GM18867 (cell line): ENCODE measurements around the gene MCRIP2.
"Not testable (repeated sequence)": the region's sequence is repeated elsewhere in the genome, so short reads cannot be mapped to it uniquely, and the experiment has no call there.

Experiments
- ATAC-seq: cut with Tn5 transposase; IDR thresholded peaks from one replicate; pipeline ENCODE4 v1.9.1; 2021; ENCODE audit warnings: mild to moderate bottlenecking, moderate library complexity; ENCODE audit not compliant: unreplicated experiment

MCRIP2 gene

DNA sequence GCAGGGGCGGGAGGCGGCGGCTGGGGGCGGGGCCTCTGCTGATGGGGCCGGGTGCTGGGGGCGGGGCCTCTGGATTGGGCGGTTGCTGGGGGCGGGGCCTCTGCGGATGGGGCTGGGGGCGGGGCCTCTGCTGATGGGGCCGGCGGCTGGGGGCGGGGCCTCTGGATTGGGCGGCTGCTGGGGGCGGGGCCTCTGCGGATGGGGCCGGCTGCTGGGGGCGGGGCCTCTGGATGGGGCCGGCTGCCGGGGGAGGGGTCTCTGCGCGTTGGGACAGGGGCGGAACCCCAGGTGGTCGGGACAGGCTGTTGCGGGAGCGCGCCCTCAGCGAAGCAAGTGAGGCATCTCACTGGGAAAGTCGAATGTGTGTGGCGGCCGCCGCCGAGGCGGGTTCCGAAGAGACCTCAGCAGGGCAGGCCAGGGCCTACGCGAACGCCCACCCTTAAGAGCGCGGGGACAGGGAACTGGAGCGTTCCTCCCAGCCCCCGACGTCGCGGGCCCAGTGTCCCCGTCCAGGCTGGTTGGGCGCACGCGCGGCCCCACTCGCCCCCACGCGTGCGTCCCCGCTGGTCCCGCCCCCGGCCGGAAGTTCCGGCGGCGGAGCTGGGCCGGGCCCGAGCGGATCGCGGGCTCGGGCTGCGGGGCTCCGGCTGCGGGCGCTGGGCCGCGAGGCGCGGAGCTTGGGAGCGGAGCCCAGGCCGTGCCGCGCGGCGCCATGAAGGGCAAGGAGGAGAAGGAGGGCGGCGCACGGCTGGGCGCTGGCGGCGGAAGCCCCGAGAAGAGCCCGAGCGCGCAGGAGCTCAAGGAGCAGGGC is 38.4 kb downstream of the MCRIP2 start, which contains the start of gene STUB1:
TSS of gene STUB1 (plus strand) at position 597 of the 811 bp plus-strand sequence. CDS start at position 713, 116 bp downstream.
- peak; percentile 31 for ATAC-seq

DNA sequence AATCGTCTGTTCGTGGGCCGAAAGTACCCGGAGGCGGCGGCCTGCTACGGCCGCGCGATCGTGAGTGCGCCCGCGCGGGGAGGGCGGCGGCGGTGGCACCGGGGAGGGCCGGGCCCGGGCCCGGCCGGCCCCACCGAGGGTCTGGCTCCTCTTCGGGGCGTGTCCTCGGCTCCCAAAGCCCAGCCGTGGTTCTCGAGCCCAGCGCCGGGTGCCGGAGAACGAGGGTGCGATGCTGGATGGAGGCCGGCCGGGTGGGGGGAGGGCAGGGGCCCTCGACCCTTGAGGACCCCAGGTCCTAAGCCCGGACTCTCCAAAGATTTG is 39.0 kb downstream of the MCRIP2 start:
- no peak for ATAC-seq

- no peak for ATAC-seq
Observed at GRCh38 chr16:680967-681745, 39.5 kb downstream of the MCRIP2 start.

DNA sequence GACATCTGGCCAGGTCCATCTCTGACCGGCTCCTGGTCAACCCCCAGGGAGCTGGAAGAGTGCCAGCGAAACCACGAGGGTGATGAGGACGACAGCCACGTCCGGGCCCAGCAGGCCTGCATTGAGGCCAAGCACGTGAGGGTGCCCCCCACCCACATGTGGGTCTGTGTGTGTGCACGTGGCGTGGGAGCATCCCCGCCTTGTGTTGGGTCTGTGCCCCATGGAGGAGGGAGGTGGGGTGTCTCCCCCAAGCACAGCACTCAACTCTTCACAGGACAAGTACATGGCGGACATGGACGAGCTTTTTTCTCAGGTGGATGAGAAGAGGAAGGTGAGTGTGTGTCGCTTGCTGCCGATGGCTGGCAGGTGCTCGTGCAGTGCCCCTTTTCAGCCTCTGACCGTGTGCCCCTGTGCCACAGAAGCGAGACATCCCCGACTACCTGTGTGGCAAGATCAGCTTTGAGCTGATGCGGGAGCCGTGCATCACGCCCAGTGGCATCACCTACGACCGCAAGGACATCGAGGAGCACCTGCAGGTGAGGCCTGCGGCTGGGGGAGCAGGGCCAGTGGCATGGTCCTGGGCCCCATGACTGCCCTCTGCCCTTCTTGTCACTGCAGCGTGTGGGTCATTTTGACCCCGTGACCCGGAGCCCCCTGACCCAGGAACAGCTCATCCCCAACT is 40.3 kb downstream of the MCRIP2 start:
- ATAC-seq = no peak

DNA sequence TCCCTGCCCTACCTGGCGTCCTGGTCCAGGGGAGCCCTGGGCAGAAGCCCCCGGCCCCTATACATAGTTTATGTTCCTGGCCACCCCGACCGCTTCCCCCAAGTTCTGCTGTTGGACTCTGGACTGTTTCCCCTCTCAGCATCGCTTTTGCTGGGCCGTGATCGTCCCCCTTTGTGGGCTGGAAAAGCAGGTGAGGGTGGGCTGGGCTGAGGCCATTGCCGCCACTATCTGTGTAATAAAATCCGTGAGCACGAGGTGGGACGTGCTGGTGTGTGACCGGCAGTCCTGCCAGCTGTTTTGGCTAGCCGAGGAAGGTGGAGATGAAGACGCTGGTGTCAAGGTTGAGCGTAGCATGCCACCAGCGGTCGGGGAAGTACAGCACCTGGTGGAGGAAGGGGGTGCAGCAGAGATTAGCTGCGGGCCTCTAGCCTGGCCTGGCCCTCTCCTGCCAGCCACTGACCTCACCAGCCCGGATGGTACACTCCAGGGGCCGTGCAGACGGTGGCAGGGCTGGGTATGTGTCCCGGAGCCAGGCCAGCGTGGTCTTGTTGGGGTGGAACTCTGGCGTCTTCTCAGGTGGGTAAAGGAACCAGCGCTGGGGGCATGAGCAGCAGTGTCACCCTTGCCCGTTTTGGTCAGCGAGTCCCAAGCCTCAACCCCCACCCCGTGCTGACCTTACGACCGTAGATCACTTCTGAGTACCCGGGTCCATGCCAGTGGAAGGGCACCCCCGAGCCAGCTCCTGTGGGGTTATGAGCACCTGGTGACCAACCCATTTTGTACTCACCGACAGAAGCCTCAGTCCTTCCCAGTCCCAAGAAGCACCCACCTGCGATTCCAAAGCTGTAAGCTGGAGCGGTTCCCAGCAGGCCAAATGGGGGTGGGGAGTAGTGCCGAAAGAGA is 41.1 kb downstream of the MCRIP2 start:
- ATAC-seq = no peak

- no peak for ATAC-seq
Observed at GRCh38 chr16:683396-684070, 41.9 kb downstream of the MCRIP2 start.

DNA sequence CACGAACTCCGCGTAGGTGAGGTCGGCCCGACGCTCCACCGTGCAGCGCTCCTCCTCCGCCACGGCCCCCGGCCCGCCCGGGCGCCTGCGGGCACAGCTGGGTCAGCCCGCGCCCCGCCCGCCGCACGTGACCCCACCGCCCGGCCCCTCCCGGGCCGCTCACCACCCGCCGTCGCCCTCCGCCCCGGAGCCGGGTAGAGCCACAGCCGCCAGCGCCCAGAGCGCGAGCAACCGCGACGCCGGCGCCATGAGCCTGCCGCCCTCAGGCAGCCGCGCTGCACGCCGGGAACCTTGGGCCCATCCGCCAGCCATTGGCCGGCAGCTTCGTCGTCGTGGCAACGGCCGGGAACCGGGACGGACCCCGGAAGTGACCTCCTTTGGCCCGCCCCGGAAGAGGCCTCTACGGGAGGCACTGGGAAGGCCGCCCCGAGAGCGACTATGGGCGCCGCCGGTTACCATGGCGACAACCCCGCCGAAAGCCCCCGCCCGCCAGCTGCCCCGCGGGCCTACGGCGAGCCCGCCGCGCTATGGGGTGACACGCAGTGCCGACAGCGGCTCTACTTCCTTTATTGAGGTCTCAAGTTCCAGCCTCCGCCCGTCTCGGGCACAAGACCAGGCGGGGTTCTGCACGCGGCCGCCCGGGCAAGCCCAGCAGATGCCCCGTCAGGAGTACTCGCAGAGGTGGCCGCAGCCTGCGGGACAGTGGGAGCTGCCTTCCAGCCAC is 42.6 kb downstream of the MCRIP2 start, which contains the start of gene JMJD8:
TSS of gene JMJD8 (minus strand) at position 264 of the 724 bp plus-strand sequence. CDS start at position 249, 15 bp downstream.
- ATAC-seq = peak; percentile 68

DNA sequence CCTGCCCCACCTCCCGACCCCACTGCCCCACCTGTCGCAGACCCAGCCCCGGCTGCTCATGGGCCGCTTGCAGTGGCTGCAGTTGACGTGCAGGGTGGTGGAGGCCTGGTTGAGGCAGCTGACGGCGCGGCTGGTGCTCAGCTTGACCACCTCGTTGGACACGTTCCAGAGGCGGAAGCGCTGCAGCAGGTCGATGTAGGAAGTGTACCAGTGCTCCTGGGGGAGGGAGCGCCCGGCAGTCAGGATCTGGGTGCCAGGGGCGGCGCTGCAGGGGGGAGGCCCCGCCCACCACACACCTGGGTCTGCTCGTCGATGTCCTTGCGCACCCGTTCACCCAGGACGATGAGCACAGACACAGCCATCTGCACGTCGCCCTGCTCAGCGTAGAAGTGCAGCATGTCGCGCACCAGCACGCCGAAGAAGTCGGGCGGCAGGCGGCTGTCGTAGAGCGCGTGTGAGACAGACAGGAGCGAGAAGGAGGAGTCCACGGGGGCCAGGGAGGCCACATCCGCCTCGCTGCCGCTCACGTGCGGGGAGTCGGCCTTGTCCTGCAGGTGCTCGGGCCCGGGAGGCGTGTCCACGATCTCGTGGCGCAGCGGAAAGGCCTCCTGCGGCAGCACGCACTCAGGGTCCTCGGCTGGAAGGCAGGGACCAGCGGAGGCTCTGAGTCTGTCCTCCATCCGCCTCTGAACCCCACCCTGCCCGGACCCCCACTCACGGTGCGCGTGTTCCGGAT is 43.5 kb downstream of the MCRIP2 start:
- ATAC-seq = no peak

DNA sequence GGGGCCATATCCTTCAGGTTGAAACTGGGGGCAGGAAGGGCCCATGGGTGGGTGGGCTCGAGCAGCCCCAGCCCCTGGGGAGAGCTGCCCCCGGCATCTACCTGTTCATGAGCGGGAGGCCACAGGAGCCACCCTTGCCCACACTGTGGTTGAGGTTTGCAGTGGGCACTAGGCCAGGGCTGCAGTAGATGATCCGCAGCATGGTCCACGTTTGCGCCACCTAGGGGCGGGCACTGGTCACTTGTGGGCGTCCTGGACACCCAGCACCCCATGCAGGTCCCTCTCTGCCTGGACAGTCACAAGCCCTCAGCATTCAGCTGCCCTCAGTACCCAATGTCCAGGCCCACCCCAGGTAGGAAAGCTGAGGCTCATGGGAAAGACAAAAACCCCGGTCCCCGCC is 44.3 kb downstream of the MCRIP2 start:
- ATAC-seq = no peak

GRCh38 chr16:686459-687260 is 45.0 kb downstream of the MCRIP2 start:
- no peak for ATAC-seq

DNA sequence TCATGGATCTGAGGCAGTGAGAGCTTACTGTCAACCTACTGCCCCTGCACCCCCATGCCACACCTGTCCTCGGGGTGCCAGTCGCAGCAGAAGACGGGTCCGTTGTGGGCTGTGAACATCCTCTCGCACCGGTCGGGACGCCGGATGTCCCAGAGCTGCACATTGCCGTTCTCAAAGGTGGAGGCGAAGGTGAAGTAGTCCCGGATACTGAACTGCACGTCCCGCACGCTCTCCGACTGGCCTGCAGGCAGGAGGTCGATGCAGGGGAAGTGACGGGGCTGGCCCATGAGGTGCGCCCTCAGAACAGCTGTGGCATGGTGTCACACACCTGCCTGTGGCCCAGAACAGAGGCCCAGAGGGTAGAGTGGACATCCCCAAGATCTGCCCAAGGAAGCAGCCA is 45.9 kb downstream of the MCRIP2 start:
- no peak for ATAC-seq

GRCh38 chr16:689175-689897 is 47.7 kb downstream of the MCRIP2 start:
- ATAC-seq = no peak

GRCh38 chr16:691242-691641 is 49.6 kb downstream of the MCRIP2 start:
- not testable (repeated sequence) for ATAC-seq

GRCh38 chr16:692356-693108 is 50.9 kb downstream of the MCRIP2 start:
- no peak for ATAC-seq

GRCh38 chr16:693364-693763 is 51.7 kb downstream of the MCRIP2 start:
- ATAC-seq = no peak

DNA sequence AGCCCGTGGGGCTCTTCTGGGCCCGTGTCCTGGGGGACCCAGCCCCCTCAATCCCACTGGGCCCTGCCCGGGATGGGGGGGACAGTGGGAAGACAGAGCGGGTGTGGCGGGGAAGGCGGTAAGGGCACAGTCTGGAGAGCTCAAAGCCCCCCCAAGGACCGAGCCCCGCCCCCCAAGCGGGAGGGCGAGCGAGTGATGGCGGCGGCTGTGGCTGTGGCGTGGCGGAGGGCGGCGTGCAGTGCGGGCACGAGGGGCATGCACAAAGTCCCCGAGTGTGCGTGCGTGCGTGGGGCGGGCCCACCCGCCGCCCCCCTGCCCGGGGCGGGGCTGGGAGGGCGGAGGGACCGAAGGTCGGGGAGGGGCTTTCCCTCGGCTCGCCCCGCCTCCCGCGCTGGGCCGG is 52.1 kb downstream of the MCRIP2 start:
- no peak for ATAC-seq
